OCI-LY3 (cell line): Measurements from ENCODE around the gene SMYD4.

Experiments
- H2AFZ ChIP-seq: fragments of 200-600, 300-600 bp; shearing (Covaris generic); 2 replicates; pipeline ENCODE4 v1.6.0; 2014; ENCODE audit warnings: antibody characterized with exemption, low read depth, low read length
- H3K27ac ChIP-seq: fragments of 200-600, 300-600 bp; sonication (generic); 2 replicates; pipeline ENCODE4 v1.5.1; 2014; ENCODE audit warnings: mild to moderate bottlenecking, low read length, moderate library complexity, mixed read lengths
- H3K27me3 ChIP-seq: fragments of 200-600, 300-600 bp; sonication (generic); 2 replicates; pipeline ENCODE4 v1.6.1; 2014; ENCODE audit warnings: low read depth, low read length, mixed read lengths
- H3K36me3 ChIP-seq: fragments of 200-600, 300-600 bp; sonication (generic); replicated peaks from 2 replicates; pipeline ENCODE3; 2014; ENCODE audit warnings: low read depth, low read length, mixed read lengths
- H3K4me1 ChIP-seq: fragments of 300-600, 200-600 bp; sonication (generic); 2 replicates; pipeline ENCODE4 v1.6.1; 2014; ENCODE audit warnings: low read length, mixed read lengths
- H3K4me2 ChIP-seq: fragments of 200-600, 300-600 bp; sonication (generic); 2 replicates; pipeline ENCODE4 v1.6.1; 2014; ENCODE audit warnings: low read length, mixed read lengths
- H3K4me3 ChIP-seq: fragments of 300-600, 200-600 bp; sonication (generic); 2 replicates; pipeline ENCODE4 v1.5.1; 2014; ENCODE audit warnings: antibody characterized with exemption, mild to moderate bottlenecking, low read length, moderate library complexity
- H3K79me2 ChIP-seq: fragments of 300-600, 200-600 bp; shearing (Covaris generic); 2 replicates; pipeline ENCODE4 v1.6.1; 2014; ENCODE audit warnings: mild to moderate bottlenecking, low read length, mixed read lengths
- H3K9ac ChIP-seq: fragments of 300-600, 200-600 bp; shearing (Covaris generic); 2 replicates; pipeline ENCODE4 v1.6.0; 2014; ENCODE audit warnings: mild to moderate bottlenecking, low read length, moderate library complexity
- H3K9me3 ChIP-seq: fragments of 200-600, 300-600 bp; shearing (Covaris generic); 2 replicates; pipeline ENCODE4 v1.6.1; 2014; ENCODE audit warnings: low read length, mixed read lengths; ENCODE audit not compliant: insufficient read depth
- H4K20me1 ChIP-seq: fragments of 200-600, 300-600 bp; sonication (generic); 2 replicates; pipeline ENCODE4 v1.6.1; 2016; ENCODE audit warnings: low read length, mixed read lengths; ENCODE audit not compliant: insufficient read depth
- CTCF ChIP-seq: fragments of 200-600, 300-600 bp; sonication (generic); IDR thresholded peaks from 2 replicates; pipeline ENCODE4 v1.5.1; 2014; ENCODE audit warnings: antibody characterized with exemption, low read length, low read depth
- EZH2phosphoT487 ChIP-seq: fragments of 200-600 bp; shearing (Covaris generic); IDR thresholded peaks from 2 replicates; pipeline ENCODE4 v1.6.1; 2018; ENCODE audit warnings: antibody characterized with exemption, mixed run types, low read depth

Gene SMYD4

GRCh38 chr17:1808644-1809043, 21.1 kb downstream of the SMYD4 start:
- Histone ChIP-seq H2AFZ (no peak overlapping the region), H3K79me2 (no peaks in the 10 kb centered on the region), H3K9ac (no peak overlapping the region), H3K4me3 (no peak overlapping the region), H3K4me2 (no peak overlapping the region), H3K27ac (no peak overlapping the region), H3K27me3 (no peaks in the 10 kb centered on the region), H3K36me3 (no peaks in the 10 kb centered on the region), H4K20me1 (no peaks in the 10 kb centered on the region), H3K9me3 (no peaks in the 10 kb centered on the region), H3K4me1 (no peaks in the 10 kb centered on the region)
- no peak for TF ChIP-seq CTCF

- H4K20me1 ChIP-seq, result no peaks in the 10 kb centered on the region
- H3K27me3 ChIP-seq, result no peaks in the 10 kb centered on the region
- H3K4me2 ChIP-seq, result no peak overlapping the region
- TF ChIP-seq EZH2phosphoT487 (no peak), CTCF (no peak)
- H3K27ac ChIP-seq, result no peak overlapping the region
- no peaks in the 10 kb centered on the region for H3K4me1 ChIP-seq
- H3K9ac ChIP-seq, result no peak overlapping the region
- no peaks in the 10 kb centered on the region for H3K79me2 ChIP-seq
- H2AFZ ChIP-seq, result no peak overlapping the region
- no peaks in the 10 kb centered on the region for H3K9me3 ChIP-seq
- H3K4me3 ChIP-seq, result no peak overlapping the region
- H3K36me3 ChIP-seq, result no peaks in the 10 kb centered on the region
Observed at GRCh38 chr17:1807890-1808289, 21.8 kb downstream of the SMYD4 start.

- Histone ChIP-seq H3K4me2 (no peak overlapping the region), H3K27ac (no peak overlapping the region), H3K27me3 (no peaks in the 10 kb centered on the region), H3K4me3 (no peak overlapping the region), H4K20me1 (no peaks in the 10 kb centered on the region), H3K9ac (no peak overlapping the region), H3K79me2 (no peaks in the 10 kb centered on the region), H3K36me3 (peaks cover 8% of the 10 kb centered on the region), H3K4me1 (no peaks in the 10 kb centered on the region), H2AFZ (no peak overlapping the region), H3K9me3 (no peaks in the 10 kb centered on the region)
- TF ChIP-seq EZH2phosphoT487, result no peak
- TF ChIP-seq CTCF, result no peak
Observed at GRCh38 chr17:1803280-1803679, 26.4 kb downstream of the SMYD4 start.

GRCh38 chr17:1802429-1802828, 27.3 kb downstream of the SMYD4 start:
- H2AFZ ChIP-seq, result no peak overlapping the region
- no peaks in the 10 kb centered on the region for H4K20me1 ChIP-seq
- no peak overlapping the region for H3K27ac ChIP-seq
- no peak overlapping the region for H3K9ac ChIP-seq
- H3K4me3 ChIP-seq, result no peak overlapping the region
- TF ChIP-seq CTCF, result no peak
- TF ChIP-seq EZH2phosphoT487, result no peak
- no peaks in the 10 kb centered on the region for H3K27me3 ChIP-seq
- peaks cover under 1% of the 10 kb centered on the region; the same call in 1 of the 2 replicates for H3K79me2 ChIP-seq
- H3K9me3 ChIP-seq, result no peaks in the 10 kb centered on the region
- H3K4me1 ChIP-seq, result no peaks in the 10 kb centered on the region
- H3K36me3 ChIP-seq, result peaks cover 8% of the 10 kb centered on the region
- H3K4me2 ChIP-seq, result no peak overlapping the region
